ENCODE results near the gene ABCB8.

- TF ChIP-seq CTCF (optimal IDR thresholded peaks at IDR 0.05 in 1 of 3, IDR thresholded peaks at IDR 0.05 in 1 of 3, conservative IDR thresholded peaks at IDR 0.05 in 1 of 3; ENCODE audit: extremely low read depth in 1 of 3, insufficient read depth in 2 of 3, low read length in 3 of 3): no peak
- no peak for TF ChIP-seq EZH2 (IDR thresholded peaks at IDR 0.05; ENCODE audit: low read length)
Observed at GRCh38 chr7:151088019-151088855, 60.0 kb downstream of the ABCB8 start.

All from keratinocyte (primary cell).